ENCODE measurements around the gene PTEN. TPM values are rescaled to one million over a fixed set of nuclear protein-coding genes. Genes with fewer than 3 reads are reported as not detected.

The PTEN gene
- total and polyA plus RNA-seq, 2 experiments from 2014 or later, result 32.8 to 128 TPM

GRCh38 chr10:88017781-88018180, 154.4 kb downstream of the PTEN start:
- TF ChIP-seq EZH2phosphoT487 (IDR thresholded peaks at IDR 0.05; ENCODE audit: low read depth, severe bottlenecking, unreplicated experiment) (no peak), CTCF (IDR thresholded peaks at IDR 0.05; ENCODE audit: poor library complexity) (no peak), EZH2 (IDR thresholded peaks at IDR 0.05; ENCODE audit: borderline replicate concordance) (no peak)
- Histone ChIP-seq H3K79me2 (no peaks in the 10 kb centered on the region), H4K20me1 (ENCODE audit: insufficient read depth, poor library complexity, severe bottlenecking) (no peaks in the 10 kb centered on the region), H3K27me3 (no peaks in the 10 kb centered on the region), H3K9me3 (ENCODE audit: low read depth) (no peaks in the 10 kb centered on the region), H3K9me2 (replicated peaks; ENCODE audit: insufficient read depth) (no peaks in the 10 kb centered on the region), H3K27ac (no peak overlapping the region), H3K4me3 (no peak overlapping the region), H2AFZ (no peak overlapping the region), H3K36me3 (replicated peaks; ENCODE audit: insufficient read depth, low read depth) (no peaks in the 10 kb centered on the region), H3K4me1 (ENCODE audit: insufficient read depth) (no peaks in the 10 kb centered on the region), H3K4me2 (no peak overlapping the region)
- 100% methylated on average over 1 of the region's 1 CpG for WGBS (ENCODE audit: low lambda C conversion rate, missing lambda C conversion rate)
- DNase-seq (ENCODE audit: low spot score), result no peak

- Histone ChIP-seq H3K27me3 (no peaks in the 10 kb centered on the region), H4K20me1 (ENCODE audit: insufficient read depth, poor library complexity, severe bottlenecking) (no peaks in the 10 kb centered on the region), H3K9me2 (replicated peaks; ENCODE audit: insufficient read depth) (no peaks in the 10 kb centered on the region), H3K9me3 (ENCODE audit: low read depth) (no peaks in the 10 kb centered on the region), H3K4me3 (no peak overlapping the region), H3K4me1 (ENCODE audit: insufficient read depth) (no peaks in the 10 kb centered on the region), H2AFZ (no peak overlapping the region), H3K79me2 (no peaks in the 10 kb centered on the region), H3K4me2 (no peak overlapping the region), H3K36me3 (replicated peaks; ENCODE audit: insufficient read depth, low read depth) (no peaks in the 10 kb centered on the region), H3K27ac (no peak overlapping the region)
- TF ChIP-seq EZH2 (IDR thresholded peaks at IDR 0.05; ENCODE audit: borderline replicate concordance) (no peak), EZH2phosphoT487 (IDR thresholded peaks at IDR 0.05; ENCODE audit: low read depth, severe bottlenecking, unreplicated experiment) (no peak), CTCF (IDR thresholded peaks at IDR 0.05; ENCODE audit: poor library complexity) (no peak)
- no peak for DNase-seq (ENCODE audit: low spot score)
- WGBS (ENCODE audit: low lambda C conversion rate, missing lambda C conversion rate), result 100% methylated on average over 1 of the region's 1 CpG
Measured at GRCh38 chr10:88019753-88020152, 156.3 kb downstream of the PTEN start.

Small RNA genes lying within 50 kb of the gene (small RNA-seq; reads per million reads assigned to genes)
- gene RF00284 (not detected), gene RN7SL78P (not detected)

Other genes starting within 250 kb of the PTEN start
- gene PAPSS2, start 203.7 kb upstream of the PTEN start, total RNA-seq, result 47.0 and 58.0 TPM in 2 replicates
- gene PAPSS2, start 203.7 kb upstream of the PTEN start, polyA plus RNA-seq, result 38.3 and 39.5 TPM in 2 replicates
- gene ATAD1, start 45.4 kb upstream of the PTEN start, total RNA-seq, result 50.7 and 52.6 TPM in 2 replicates
- gene ATAD1, start 45.4 kb upstream of the PTEN start, polyA plus RNA-seq, result 31.6 and 33.4 TPM in 2 replicates
- 0.53 and 1.2 TPM in 2 replicates for gene KLLN, start 92 bp upstream of the PTEN start, total RNA-seq
- gene KLLN, start 92 bp upstream of the PTEN start, polyA plus RNA-seq, result 0.21 and 0.50 TPM in 2 replicates

Data from hepatocyte (in vitro differentiated cells).